ENCODE data around the gene EXOC4.
A peak's percentile ranks its signal among the peaks of the same experiment; 100 is the strongest.

The EXOC4 gene

DNA sequence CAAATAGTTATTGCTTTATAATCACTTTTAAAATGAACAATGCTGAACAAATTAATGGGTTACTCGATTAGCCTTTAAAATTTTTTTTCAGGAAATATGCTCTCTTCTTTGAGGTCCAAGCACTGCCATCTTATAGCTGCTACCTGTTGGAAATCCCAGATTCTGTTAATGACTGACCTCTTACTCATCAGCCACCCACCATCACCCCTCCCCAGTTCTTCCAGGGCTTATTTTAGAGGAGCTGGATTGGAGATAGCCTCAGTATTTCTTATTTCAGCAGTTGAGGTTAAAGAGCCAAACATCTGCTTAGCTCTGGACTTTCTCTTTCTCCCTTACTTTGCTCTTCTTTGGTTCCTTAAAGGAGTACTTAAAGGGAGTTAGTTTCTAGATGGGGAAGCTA is 420.0 kb downstream of the EXOC4 start:
- no peak overlapping the region for H3K4me3 ChIP-seq (ENCODE audit: low read depth, low read length)
- TF ChIP-seq, protein P1, sequence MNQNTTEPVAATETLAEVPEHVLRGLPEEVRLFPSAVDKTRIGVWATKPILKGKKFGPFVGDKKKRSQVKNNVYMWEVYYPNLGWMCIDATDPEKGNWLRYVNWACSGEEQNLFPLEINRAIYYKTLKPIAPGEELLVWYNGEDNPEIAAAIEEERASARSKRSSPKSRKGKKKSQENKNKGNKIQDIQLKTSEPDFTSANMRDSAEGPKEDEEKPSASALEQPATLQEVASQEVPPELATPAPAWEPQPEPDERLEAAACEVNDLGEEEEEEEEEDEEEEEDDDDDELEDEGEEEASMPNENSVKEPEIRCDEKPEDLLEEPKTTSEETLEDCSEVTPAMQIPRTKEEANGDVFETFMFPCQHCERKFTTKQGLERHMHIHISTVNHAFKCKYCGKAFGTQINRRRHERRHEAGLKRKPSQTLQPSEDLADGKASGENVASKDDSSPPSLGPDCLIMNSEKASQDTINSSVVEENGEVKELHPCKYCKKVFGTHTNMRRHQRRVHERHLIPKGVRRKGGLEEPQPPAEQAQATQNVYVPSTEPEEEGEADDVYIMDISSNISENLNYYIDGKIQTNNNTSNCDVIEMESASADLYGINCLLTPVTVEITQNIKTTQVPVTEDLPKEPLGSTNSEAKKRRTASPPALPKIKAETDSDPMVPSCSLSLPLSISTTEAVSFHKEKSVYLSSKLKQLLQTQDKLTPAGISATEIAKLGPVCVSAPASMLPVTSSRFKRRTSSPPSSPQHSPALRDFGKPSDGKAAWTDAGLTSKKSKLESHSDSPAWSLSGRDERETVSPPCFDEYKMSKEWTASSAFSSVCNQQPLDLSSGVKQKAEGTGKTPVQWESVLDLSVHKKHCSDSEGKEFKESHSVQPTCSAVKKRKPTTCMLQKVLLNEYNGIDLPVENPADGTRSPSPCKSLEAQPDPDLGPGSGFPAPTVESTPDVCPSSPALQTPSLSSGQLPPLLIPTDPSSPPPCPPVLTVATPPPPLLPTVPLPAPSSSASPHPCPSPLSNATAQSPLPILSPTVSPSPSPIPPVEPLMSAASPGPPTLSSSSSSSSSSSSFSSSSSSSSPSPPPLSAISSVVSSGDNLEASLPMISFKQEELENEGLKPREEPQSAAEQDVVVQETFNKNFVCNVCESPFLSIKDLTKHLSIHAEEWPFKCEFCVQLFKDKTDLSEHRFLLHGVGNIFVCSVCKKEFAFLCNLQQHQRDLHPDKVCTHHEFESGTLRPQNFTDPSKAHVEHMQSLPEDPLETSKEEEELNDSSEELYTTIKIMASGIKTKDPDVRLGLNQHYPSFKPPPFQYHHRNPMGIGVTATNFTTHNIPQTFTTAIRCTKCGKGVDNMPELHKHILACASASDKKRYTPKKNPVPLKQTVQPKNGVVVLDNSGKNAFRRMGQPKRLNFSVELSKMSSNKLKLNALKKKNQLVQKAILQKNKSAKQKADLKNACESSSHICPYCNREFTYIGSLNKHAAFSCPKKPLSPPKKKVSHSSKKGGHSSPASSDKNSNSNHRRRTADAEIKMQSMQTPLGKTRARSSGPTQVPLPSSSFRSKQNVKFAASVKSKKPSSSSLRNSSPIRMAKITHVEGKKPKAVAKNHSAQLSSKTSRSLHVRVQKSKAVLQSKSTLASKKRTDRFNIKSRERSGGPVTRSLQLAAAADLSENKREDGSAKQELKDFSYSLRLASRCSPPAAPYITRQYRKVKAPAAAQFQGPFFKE (tag by site-specific recombination; IDR thresholded peaks at IDR 0.05; ENCODE audit: borderline replicate concordance), result no peak
- TF ChIP-seq ZFP37 (tag by site-specific recombination; IDR thresholded peaks at IDR 0.05) (no peak), TRIM28 (IDR thresholded peaks at IDR 0.05; ENCODE audit: borderline replicate concordance, low read length) (no peak), ZNF302 (tag by site-specific recombination; IDR thresholded peaks at IDR 0.05; ENCODE audit: low read depth) (no peak), OSR2 (tag by site-specific recombination; IDR thresholded peaks at IDR 0.05) (no peak), SCRT2 (tag by site-specific recombination; IDR thresholded peaks at IDR 0.05) (peak; percentile 45; the same call in 1 of the 2 replicates), MEIS1 (CRISPR knock-in tag; IDR thresholded peaks at IDR 0.05; ENCODE audit: borderline replicate concordance) (no peak), ZNF701 (tag by site-specific recombination; IDR thresholded peaks at IDR 0.05) (no peak)
- peaks cover 15% of the 10 kb centered on the region for H3K4me1 ChIP-seq (ENCODE audit: control insufficient read depth, insufficient read depth, low read length)
- H3K9me3 ChIP-seq (ENCODE audit: control insufficient read depth, insufficient read depth, low read depth, low read length), result no peaks in the 10 kb centered on the region
- H3K36me3 ChIP-seq (ENCODE audit: control insufficient read depth in 2 of 2, insufficient read depth in 1 of 2, low read length in 2 of 2), result no peaks in the 10 kb centered on the region
- no peak overlapping the region for H3K27ac ChIP-seq (ENCODE audit: extremely low read depth, low read depth, low read length)
- CTCF ChIA-PET, result no interaction called here
- POLR2A ChIA-PET, result no interaction called here

DNA sequence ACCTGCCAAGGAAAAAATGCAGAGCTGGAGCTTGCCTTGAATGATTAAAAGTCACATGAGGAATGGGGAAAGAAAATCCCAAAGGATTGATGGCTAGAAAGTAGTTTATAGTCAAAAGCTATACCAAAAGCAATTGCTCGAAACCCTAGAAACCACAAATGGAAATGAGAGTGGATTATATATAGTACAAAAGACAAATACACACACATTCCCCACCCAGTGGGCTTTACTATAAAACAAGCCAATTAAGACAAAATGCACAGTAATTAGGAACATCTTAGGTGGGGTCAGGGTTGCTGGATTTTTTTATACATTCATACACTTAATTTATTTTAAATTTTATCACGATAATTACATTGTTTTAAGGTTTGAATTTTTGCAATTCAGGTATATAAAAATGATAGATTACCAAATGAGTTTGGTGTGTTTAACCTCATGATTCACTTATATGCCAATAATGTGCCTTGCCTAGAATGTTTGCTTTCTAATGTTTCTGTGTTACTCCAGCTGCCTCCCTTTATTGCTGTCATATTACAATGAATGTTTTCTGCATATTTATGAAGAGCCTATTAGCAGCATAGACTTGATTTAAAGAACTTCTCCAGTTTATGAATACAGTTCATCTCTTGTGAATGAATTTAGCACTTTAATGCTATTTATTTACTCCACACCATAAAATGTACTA is 421.3 kb downstream of the EXOC4 start:
- no peaks in the 10 kb centered on the region for H3K36me3 ChIP-seq (ENCODE audit: control insufficient read depth in 2 of 2, insufficient read depth in 1 of 2, low read length in 2 of 2)
- CTCF ChIA-PET, result no interaction called here
- H3K4me1 ChIP-seq (ENCODE audit: control insufficient read depth, insufficient read depth, low read length), result peaks cover 20% of the 10 kb centered on the region
- no peaks in the 10 kb centered on the region for H3K9me3 ChIP-seq (ENCODE audit: control insufficient read depth, insufficient read depth, low read depth, low read length)
- POLR2A ChIA-PET, result no interaction called here
- TF ChIP-seq ZNF843 (tag by site-specific recombination; IDR thresholded peaks at IDR 0.05), result 0 out of 2 replicates have a peak, but pooled peaks have one; percentile 23
- peak; percentile 48; the same call in 1 of the 2 replicates for TF ChIP-seq FEZF1 (tag by site-specific recombination; IDR thresholded peaks at IDR 0.05)
- TF ChIP-seq, protein P2, sequence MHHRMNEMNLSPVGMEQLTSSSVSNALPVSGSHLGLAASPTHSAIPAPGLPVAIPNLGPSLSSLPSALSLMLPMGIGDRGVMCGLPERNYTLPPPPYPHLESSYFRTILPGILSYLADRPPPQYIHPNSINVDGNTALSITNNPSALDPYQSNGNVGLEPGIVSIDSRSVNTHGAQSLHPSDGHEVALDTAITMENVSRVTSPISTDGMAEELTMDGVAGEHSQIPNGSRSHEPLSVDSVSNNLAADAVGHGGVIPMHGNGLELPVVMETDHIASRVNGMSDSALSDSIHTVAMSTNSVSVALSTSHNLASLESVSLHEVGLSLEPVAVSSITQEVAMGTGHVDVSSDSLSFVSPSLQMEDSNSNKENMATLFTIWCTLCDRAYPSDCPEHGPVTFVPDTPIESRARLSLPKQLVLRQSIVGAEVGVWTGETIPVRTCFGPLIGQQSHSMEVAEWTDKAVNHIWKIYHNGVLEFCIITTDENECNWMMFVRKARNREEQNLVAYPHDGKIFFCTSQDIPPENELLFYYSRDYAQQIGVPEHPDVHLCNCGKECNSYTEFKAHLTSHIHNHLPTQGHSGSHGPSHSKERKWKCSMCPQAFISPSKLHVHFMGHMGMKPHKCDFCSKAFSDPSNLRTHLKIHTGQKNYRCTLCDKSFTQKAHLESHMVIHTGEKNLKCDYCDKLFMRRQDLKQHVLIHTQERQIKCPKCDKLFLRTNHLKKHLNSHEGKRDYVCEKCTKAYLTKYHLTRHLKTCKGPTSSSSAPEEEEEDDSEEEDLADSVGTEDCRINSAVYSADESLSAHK (tag by site-specific recombination; IDR thresholded peaks at IDR 0.05), result peak; percentile 89
- TF ChIP-seq, protein P3, sequence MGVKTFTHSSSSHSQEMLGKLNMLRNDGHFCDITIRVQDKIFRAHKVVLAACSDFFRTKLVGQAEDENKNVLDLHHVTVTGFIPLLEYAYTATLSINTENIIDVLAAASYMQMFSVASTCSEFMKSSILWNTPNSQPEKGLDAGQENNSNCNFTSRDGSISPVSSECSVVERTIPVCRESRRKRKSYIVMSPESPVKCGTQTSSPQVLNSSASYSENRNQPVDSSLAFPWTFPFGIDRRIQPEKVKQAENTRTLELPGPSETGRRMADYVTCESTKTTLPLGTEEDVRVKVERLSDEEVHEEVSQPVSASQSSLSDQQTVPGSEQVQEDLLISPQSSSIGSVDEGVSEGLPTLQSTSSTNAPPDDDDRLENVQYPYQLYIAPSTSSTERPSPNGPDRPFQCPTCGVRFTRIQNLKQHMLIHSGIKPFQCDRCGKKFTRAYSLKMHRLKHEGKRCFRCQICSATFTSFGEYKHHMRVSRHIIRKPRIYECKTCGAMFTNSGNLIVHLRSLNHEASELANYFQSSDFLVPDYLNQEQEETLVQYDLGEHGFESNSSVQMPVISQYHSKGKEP (tag by site-specific recombination; IDR thresholded peaks at IDR 0.05), result 0 out of 2 replicates have a peak, but pooled peaks have one; percentile 58
- TF ChIP-seq ZSCAN16 (tag by site-specific recombination; IDR thresholded peaks at IDR 0.05), result no peak
- TF ChIP-seq ZNF416 (tag by site-specific recombination; IDR thresholded peaks at IDR 0.05), result no peak
- TF ChIP-seq, protein P4, sequence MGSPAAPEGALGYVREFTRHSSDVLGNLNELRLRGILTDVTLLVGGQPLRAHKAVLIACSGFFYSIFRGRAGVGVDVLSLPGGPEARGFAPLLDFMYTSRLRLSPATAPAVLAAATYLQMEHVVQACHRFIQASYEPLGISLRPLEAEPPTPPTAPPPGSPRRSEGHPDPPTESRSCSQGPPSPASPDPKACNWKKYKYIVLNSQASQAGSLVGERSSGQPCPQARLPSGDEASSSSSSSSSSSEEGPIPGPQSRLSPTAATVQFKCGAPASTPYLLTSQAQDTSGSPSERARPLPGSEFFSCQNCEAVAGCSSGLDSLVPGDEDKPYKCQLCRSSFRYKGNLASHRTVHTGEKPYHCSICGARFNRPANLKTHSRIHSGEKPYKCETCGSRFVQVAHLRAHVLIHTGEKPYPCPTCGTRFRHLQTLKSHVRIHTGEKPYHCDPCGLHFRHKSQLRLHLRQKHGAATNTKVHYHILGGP (tag by site-specific recombination; IDR thresholded peaks at IDR 0.05), result peak; percentile 89
- 0 out of 2 replicates have a peak, but pooled peaks have one; percentile 16 for TF ChIP-seq IKZF3 (tag by site-specific recombination; IDR thresholded peaks at IDR 0.05)
- peak; percentile 10; the same call in 1 of the 2 replicates for TF ChIP-seq OSR2 (tag by site-specific recombination; IDR thresholded peaks at IDR 0.05)
- TF ChIP-seq GLIS1 (tag by site-specific recombination; IDR thresholded peaks at IDR 0.05), result no peak
- TF ChIP-seq ZNF629 (tag by site-specific recombination; IDR thresholded peaks at IDR 0.05), result no peak
- TF ChIP-seq, protein P5, sequence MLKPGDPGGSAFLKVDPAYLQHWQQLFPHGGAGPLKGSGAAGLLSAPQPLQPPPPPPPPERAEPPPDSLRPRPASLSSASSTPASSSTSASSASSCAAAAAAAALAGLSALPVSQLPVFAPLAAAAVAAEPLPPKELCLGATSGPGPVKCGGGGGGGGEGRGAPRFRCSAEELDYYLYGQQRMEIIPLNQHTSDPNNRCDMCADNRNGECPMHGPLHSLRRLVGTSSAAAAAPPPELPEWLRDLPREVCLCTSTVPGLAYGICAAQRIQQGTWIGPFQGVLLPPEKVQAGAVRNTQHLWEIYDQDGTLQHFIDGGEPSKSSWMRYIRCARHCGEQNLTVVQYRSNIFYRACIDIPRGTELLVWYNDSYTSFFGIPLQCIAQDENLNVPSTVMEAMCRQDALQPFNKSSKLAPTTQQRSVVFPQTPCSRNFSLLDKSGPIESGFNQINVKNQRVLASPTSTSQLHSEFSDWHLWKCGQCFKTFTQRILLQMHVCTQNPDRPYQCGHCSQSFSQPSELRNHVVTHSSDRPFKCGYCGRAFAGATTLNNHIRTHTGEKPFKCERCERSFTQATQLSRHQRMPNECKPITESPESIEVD (tag by site-specific recombination; IDR thresholded peaks at IDR 0.05), result peak; percentile 63
- no peak overlapping the region for H3K27ac ChIP-seq (ENCODE audit: extremely low read depth, low read depth, low read length)
- no peak overlapping the region for H3K4me3 ChIP-seq (ENCODE audit: low read depth, low read length)
